Heart left ventricle (tissue), 16 donors: Measurements from ENCODE around the gene KRTAP5-11. TPM values are rescaled to one million over a fixed set of nuclear protein-coding genes. Genes with fewer than 3 reads are reported as not detected.
"Not testable (repeated sequence)": the region's sequence is repeated elsewhere in the genome, so short reads cannot be mapped to it uniquely, and the experiment has no call there.

Experiments
- ATAC-seq, 4 donors: fragments of 200-7000 bp; cut with Tn5 transposase; one replicate each; pipeline ENCODE4 v1.9.1; 2020 to 2022; ENCODE audit warnings: moderate library complexity in 4 of 4, mild to moderate bottlenecking in 3 of 4, moderate number of reproducible peaks in 1 of 4
- DNase-seq, 5 donors: peaks; one replicate each; pipeline ENCODE4 v3.0.0-alpha.2; 2020
- H3K27ac ChIP-seq, 12 donors: fragments of 200-600 bp; sonication (generic) in 4 of 12; one replicate each; pipeline versions ENCODE4 v1.5.0 to v1.8.0; 2016 to 2022; ENCODE audit warnings: mild to moderate bottlenecking in 2 of 12
- H3K27me3 ChIP-seq, 9 donors: fragments of 200-600 bp; sonication (generic) in 2 of 9; one replicate each; pipeline versions ENCODE4 v1.5.1 to v1.8.0; 2016 to 2022; ENCODE audit warnings: mild to moderate bottlenecking in 3 of 9
- H3K36me3 ChIP-seq, 9 donors: fragments of 200-600 bp; sonication (generic) in 2 of 9; one replicate each; pipeline versions ENCODE4 v1.5.0 to v1.8.0; 2018 to 2022; ENCODE audit warnings: mild to moderate bottlenecking in 2 of 9
- H3K4me1 ChIP-seq, 12 donors: fragments of 200-600 bp; sonication (generic) in 4 of 12; one replicate each; pipeline versions ENCODE4 v1.5.0 to v1.8.0; 2016 to 2022; ENCODE audit warnings: mild to moderate bottlenecking in 3 of 12
- H3K4me3 ChIP-seq, 12 donors: fragments of 200-600 bp; sonication (generic) in 4 of 12; one replicate each; pipeline versions ENCODE4 v1.5.0 to v1.8.0; 2017 to 2022; ENCODE audit warnings: mild to moderate bottlenecking in 9 of 12, moderate library complexity in 4 of 12
- H3K9me3 ChIP-seq, 12 donors: fragments of 200-600 bp; sonication (generic) in 4 of 12; one replicate each; pipeline versions ENCODE4 v1.5.0 to v1.8.0; 2016 to 2022; ENCODE audit warnings: mild to moderate bottlenecking in 1 of 12
- CTCF ChIP-seq, 12 donors: fragments of 200-600 bp; sonication (generic) in 4 of 12; IDR thresholded peaks; one replicate each; pipeline versions ENCODE4 v1.5.0 to v1.8.0; 2018 to 2022; ENCODE audit warnings: antibody characterized with exemption in 12 of 12, mild to moderate bottlenecking in 5 of 12
- POLR2A ChIP-seq, 2 donors: fragments of 450-650 bp; IDR thresholded peaks; one replicate each; pipeline ENCODE4 v1.6.1; 2017; ENCODE audit warnings: antibody characterized with exemption in 2 of 2, mild to moderate bottlenecking in 2 of 2, moderate library complexity in 2 of 2
- WGBS, 4 donors: extraction: QIAGEN DNeasy Blood & Tissue Kit in 2 of 4; methylation state at CpG; one replicate each; pipeline versions ENCODE4 v1.1.5 to v1.1.7; 2013 to 2018; 5-methylcytosine and 5-hydroxymethylcytosine counted together
- intact Hi-C, 10 donors: fragments of 100-400 bp; cut with DNase I; formaldehyde crosslinking; loops; one replicate each; pipeline versions ENCODE4 v1.11.1 to v1.14.2; 2022
- polyA plus RNA-seq, 2 donors: library from polyadenylated mRNA; stranded (reverse); fragments of 200-250 nt; gene quantifications; one replicate each; pipeline ENCODE4 v1.2.3, GENCODE V29; 2013
- total RNA-seq, 9 donors: library from RNA; depleted of rRNA in 2 of 9; stranded (reverse); fragments of >200 nt in 2 of 9; fragmentation: NEBNext Ultra II Directional in 3 of 9; extraction: Animal tissue kit (Norgen Biotek cat#: 25700) in 3 of 9; gene quantifications; one replicate each; pipeline versions ENCODE4 v1.1.0 to v1.2.4, GENCODE V29; 2016 to 2023
- donor health status: ischemic (EF 13 %, LVEDD 7.1; RV severe dilation, severe dysfunction).
- donor health status: healthy with polysubstance abuse.
- donor health status: DM: no; HTN: yes; CAD: no.
- donor health status: DM: no; HTN: no; CAD: no.
- donor health status: ischemic (EF 25% LVEDD 6.9; RV normal size, moderate dysfunction).
- donor health status: ischemic (EF 25% LVEDD 5.7; RV mildly dilated, moderate dysfunction).
- donor health status: healthy.
- donor health status: DM: yes; HTN: yes; CAD: no.
- donor health status: ischemic (EF 35%, LVEDD 5.7; RV mildly dilated, moderate dysfunction).
- donor health status: nonischemic (EF 11% LVEDD 7.7; RV severe dilation, severe dysfunction).
- donor health status: DM: yes; HTN: yes; CAD: no.
- donor health status: PGD.
- donor health status: ischemic (EF 29% LVEDD 5.4; RV normal size, mild dysfunction).
- donor health status: nonischemic (EF 23%, LVEDD 6.1; RV moderate dilation, normal function).

KRTAP5-11 gene
- total and polyA plus RNA-seq, 11 donors: not detected

- Histone ChIP-seq H3K27ac (no peak overlapping the region), H3K9me3 (no peaks in the 10 kb centered on the region), H3K27me3 (no peaks in the 10 kb centered on the region), H3K4me3 (no peak overlapping the region), H3K4me1 (no peaks in the 10 kb centered on the region), H3K36me3 (no peaks in the 10 kb centered on the region)
- no peak for TF ChIP-seq CTCF (IDR thresholded peaks at IDR 0.05)
- no peak for TF ChIP-seq POLR2A (IDR thresholded peaks at IDR 0.05)
- WGBS, 4 donors: 74 to 86% (median 83%) methylated on average over 4 of the region's 4 CpGs
- no peak for DNase-seq
- intact Hi-C loops: no loop called here
- no peak for ATAC-seq
Measured at GRCh38 chr11:71538666-71538990, 44.0 kb downstream of the KRTAP5-11 start.

- not testable (repeated sequence) for H3K4me3 ChIP-seq
- WGBS, 4 donors: 65 to 67% methylated on average over 4 of the region's 4 CpGs; no CpG with 5 or more reads in 2 of the 4 donors
Measured at GRCh38 chr11:71537977-71538665, 44.6 kb downstream of the KRTAP5-11 start, which contains the start of gene KRTAP5-8. TSS of gene KRTAP5-8 (plus strand) at chr11:71538025. CDS start at chr11:71538056, 31 bp downstream.

GRCh38 chr11:71537537-71537936 lies 45.1 kb downstream of the KRTAP5-11 start:
- TF ChIP-seq POLR2A (IDR thresholded peaks at IDR 0.05) (no peak), CTCF (IDR thresholded peaks at IDR 0.05) (no peak)
- DNase-seq (no peak), ATAC-seq (no peak)
- Histone ChIP-seq H3K9me3 (no peaks in the 10 kb centered on the region), H3K27ac (no peak overlapping the region), H3K27me3 (no peaks in the 10 kb centered on the region), H3K36me3 (no peaks in the 10 kb centered on the region), H3K4me1 (no peaks in the 10 kb centered on the region), H3K4me3 (no peak overlapping the region)
- intact Hi-C loops: no loop called here
- WGBS, 4 donors: 73 to 81% (median 79%) methylated on average over 9 of the region's 9 CpGs

More at GRCh38 chr11:71537977-71538665, 44.6 kb downstream of the KRTAP5-11 start, which contains the start of gene KRTAP5-8:
- intact Hi-C loops, H3K27me3 ChIP-seq, DNase-seq, H3K36me3 ChIP-seq, H3K27ac ChIP-seq, H3K9me3 ChIP-seq, H3K4me1 ChIP-seq, ATAC-seq: not testable (repeated sequence)

- no peak overlapping the region for H3K27ac ChIP-seq
- ATAC-seq: no peak
- intact Hi-C loops: no loop called here
- no peaks in the 10 kb centered on the region for H3K27me3 ChIP-seq
- no peak for DNase-seq
- TF ChIP-seq POLR2A (IDR thresholded peaks at IDR 0.05): no peak
- no peak overlapping the region for H3K4me3 ChIP-seq
- 91 to 96% (median 94%) methylated on average over 9 of the region's 9 CpGs for WGBS, 4 donors
- no peaks in the 10 kb centered on the region for H3K4me1 ChIP-seq
- no peaks in the 10 kb centered on the region for H3K9me3 ChIP-seq
- no peaks in the 10 kb centered on the region for H3K36me3 ChIP-seq
Measured at GRCh38 chr11:71535825-71536224, 46.9 kb downstream of the KRTAP5-11 start.

- ATAC-seq, intact Hi-C loops, H3K27me3 ChIP-seq: not testable (repeated sequence)
Measured at GRCh38 chr11:71534711-71535608, 47.7 kb downstream of the KRTAP5-11 start.

More at GRCh38 chr11:71534711-71535608, 47.7 kb downstream of the KRTAP5-11 start:
- H3K4me1 ChIP-seq, DNase-seq, H3K4me3 ChIP-seq, H3K9me3 ChIP-seq, H3K36me3 ChIP-seq, H3K27ac ChIP-seq: not testable (repeated sequence)
- WGBS, 4 donors: 58 to 70% (median 64%) methylated on average over 17 of the region's 17 CpGs
